Measurements from ENCODE around the gene GPR3.

The GPR3 gene

GRCh38 chr1:27372808-27373690 is 19.4 kb upstream of the GPR3 start:
- peak; percentile 11 for TF ChIP-seq CTCF (IDR thresholded peaks at IDR 0.05; ENCODE audit: low read depth, low read length)
- DNase-seq (ENCODE audit: extremely low read depth, low read depth): no peak

GRCh38 chr1:27374362-27375086 is 17.9 kb upstream of the GPR3 start, which contains the start of gene FCN3:
Gene FCN3, minus strand, starts transcription at chr1:27374824. Its CDS starts 6 bp downstream, at chr1:27374818.
- no peak for DNase-seq (ENCODE audit: extremely low read depth, low read depth)
- no peak for TF ChIP-seq CTCF (IDR thresholded peaks at IDR 0.05; ENCODE audit: low read depth, low read length)

GRCh38 chr1:27377760-27378495 is 14.5 kb upstream of the GPR3 start:
- DNase-seq (ENCODE audit: extremely low read depth, low read depth): no peak
- no peak for TF ChIP-seq CTCF (IDR thresholded peaks at IDR 0.05; ENCODE audit: low read depth, low read length)

- no peak for TF ChIP-seq CTCF (IDR thresholded peaks at IDR 0.05; ENCODE audit: low read depth, low read length)
- no peak for DNase-seq (ENCODE audit: extremely low read depth, low read depth)
Observed at GRCh38 chr1:27379564-27380122, 12.8 kb upstream of the GPR3 start.

- no peak for TF ChIP-seq CTCF (IDR thresholded peaks at IDR 0.05; ENCODE audit: low read depth, low read length)
- DNase-seq (ENCODE audit: extremely low read depth, low read depth): no peak
Observed at GRCh38 chr1:27380224-27380623, 12.2 kb upstream of the GPR3 start.

- no peak for DNase-seq (ENCODE audit: extremely low read depth, low read depth)
- no peak for TF ChIP-seq CTCF (IDR thresholded peaks at IDR 0.05; ENCODE audit: low read depth, low read length)
Observed at GRCh38 chr1:27380766-27381733, 11.4 kb upstream of the GPR3 start.

Data from AG09319 (cell line).